ENCODE data around the gene WDR73.
"Not testable (repeated sequence)": the region's sequence is repeated elsewhere in the genome, so short reads cannot be mapped to it uniquely, and the experiment has no call there.

- TF ChIP-seq POLR2A, CTCF, POLR2AphosphoS5 (IDR thresholded peaks at IDR 0.05): not testable (repeated sequence)
Observed at GRCh38 chr15:84642640-84643039, 11.4 kb downstream of the WDR73 start.
